Neuron (in vitro differentiated cells): Measurements from ENCODE around the gene ELOVL6.
"Not testable (repeated sequence)": the region's sequence is repeated elsewhere in the genome, so short reads cannot be mapped to it uniquely, and the experiment has no call there.

Experiments used
- H2AFZ ChIP-seq: one replicate; pipeline ENCODE4 v1.6.1; 2013; ENCODE audit warnings: low read depth, mild to moderate bottlenecking, inconsistent platforms, low read length, moderate library complexity
- H3K27me3 ChIP-seq: one replicate; pipeline ENCODE4 v1.6.1; 2013; ENCODE audit warnings: low read length; ENCODE audit not compliant: insufficient read depth
- H3K36me3 ChIP-seq: one replicate; pipeline ENCODE4 v1.6.1; 2013; ENCODE audit warnings: low read length; ENCODE audit not compliant: insufficient read depth
- H3K4me1 ChIP-seq: one replicate; pipeline ENCODE4 v1.6.1; 2013; ENCODE audit warnings: low read length; ENCODE audit not compliant: insufficient read depth
- H3K4me3 ChIP-seq: 2 replicates; pipeline ENCODE4 v1.5.1; 2013; ENCODE audit warnings: mild to moderate bottlenecking, low read length, moderate library complexity
- H3K9me3 ChIP-seq: one replicate; pipeline ENCODE4 v1.6.1; 2013; ENCODE audit warnings: low read length

The ELOVL6 gene

DNA sequence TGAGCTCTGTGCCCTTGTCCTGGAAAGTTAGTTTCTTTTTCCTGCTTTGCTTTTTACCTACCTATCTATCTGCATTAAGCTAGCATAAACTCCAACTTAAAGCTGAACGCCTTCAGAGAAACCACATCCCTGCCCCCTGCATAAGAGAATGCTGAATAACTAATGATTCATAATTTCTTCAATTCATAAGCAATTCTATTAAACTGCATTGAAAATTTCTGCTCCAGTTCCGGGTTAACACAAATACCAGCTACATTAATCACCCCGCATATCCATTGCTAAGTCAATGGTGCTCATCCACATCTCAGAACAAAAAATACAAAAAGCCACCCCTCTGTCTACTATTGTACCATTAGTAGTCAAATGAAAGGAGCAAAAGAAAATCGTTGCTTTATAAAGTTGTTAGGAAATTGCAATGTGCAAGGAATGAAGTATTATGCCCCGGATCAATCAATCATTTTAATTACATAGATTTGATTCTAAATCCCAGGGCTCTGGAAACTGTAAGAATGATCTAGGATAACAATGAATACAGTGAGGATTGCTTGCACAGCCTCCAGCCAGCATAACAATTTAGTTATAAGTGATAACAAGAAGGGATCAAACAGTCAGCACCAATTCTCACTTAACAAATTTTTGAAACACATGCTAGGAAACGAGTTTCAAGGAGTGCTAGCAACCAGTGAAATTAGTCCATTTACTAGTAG, 106.8 kb downstream of the ELOVL6 start:
- H3K36me3 ChIP-seq = peaks cover 2% of the 10 kb centered on the region
- H3K27me3 ChIP-seq = no peaks in the 10 kb centered on the region
- H2AFZ ChIP-seq = no peak overlapping the region
- peaks cover 18% of the 10 kb centered on the region for H3K4me1 ChIP-seq
- no peak overlapping the region for H3K4me3 ChIP-seq
- H3K9me3 ChIP-seq = no peaks in the 10 kb centered on the region

DNA sequence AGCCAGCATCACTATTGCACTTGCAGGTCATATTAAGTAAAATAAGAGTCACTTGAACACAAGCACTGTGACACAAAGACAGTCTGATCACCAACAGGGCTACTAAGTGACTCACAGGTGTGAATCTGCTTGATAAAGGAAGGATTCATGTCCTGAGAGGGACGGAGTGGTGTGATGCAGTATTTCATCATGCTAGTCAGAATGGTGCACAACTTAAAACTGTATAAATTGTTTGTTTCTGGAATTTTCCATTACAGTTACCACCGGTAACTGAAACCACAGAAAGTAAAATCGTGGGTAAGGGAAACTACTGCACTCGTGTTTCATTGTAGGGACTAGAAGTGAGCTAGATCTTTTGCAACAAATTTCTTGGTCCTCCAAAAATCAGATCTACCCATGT, 109.7 kb downstream of the ELOVL6 start:
- H3K27me3 ChIP-seq = no peaks in the 10 kb centered on the region
- no peaks in the 10 kb centered on the region for H3K9me3 ChIP-seq
- peaks cover 15% of the 10 kb centered on the region for H3K4me1 ChIP-seq
- peaks cover 2% of the 10 kb centered on the region for H3K36me3 ChIP-seq
- no peak overlapping the region for H2AFZ ChIP-seq
- no peak overlapping the region for H3K4me3 ChIP-seq

DNA sequence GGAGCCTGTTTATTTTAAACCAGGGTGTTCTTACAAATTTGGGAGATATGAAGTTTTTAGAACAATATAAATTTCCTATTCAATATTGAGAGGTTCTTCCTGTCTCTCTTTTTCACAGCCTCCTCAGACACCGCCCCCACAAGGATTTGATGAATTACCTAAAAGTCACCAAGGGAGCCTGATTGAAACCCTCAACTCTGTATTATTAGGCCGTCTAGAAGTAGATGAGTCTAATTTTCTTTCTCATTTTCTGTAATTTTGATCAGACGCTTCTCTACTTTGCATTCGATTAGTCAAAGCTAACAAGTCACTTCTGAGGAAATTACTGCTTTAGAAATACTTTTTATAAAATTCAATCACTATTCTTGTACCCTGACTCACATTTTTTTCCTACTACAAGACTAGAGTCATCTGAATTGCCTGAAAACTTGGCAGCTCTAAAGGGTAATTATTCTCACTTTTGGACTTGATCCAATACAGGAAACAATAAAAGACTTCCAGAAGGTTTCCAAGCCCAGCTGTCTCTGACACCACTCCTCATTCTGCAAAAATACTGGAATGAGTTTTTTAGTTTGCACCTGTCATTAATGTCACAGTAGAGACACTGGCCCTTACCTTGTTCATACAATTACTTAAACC, 111.2 kb downstream of the ELOVL6 start:
- H3K36me3 ChIP-seq = peaks cover 3% of the 10 kb centered on the region
- no peaks in the 10 kb centered on the region for H3K27me3 ChIP-seq
- H3K4me3 ChIP-seq = no peak overlapping the region
- peaks cover 15% of the 10 kb centered on the region for H3K4me1 ChIP-seq
- H3K9me3 ChIP-seq = no peaks in the 10 kb centered on the region
- no peak overlapping the region for H2AFZ ChIP-seq

DNA sequence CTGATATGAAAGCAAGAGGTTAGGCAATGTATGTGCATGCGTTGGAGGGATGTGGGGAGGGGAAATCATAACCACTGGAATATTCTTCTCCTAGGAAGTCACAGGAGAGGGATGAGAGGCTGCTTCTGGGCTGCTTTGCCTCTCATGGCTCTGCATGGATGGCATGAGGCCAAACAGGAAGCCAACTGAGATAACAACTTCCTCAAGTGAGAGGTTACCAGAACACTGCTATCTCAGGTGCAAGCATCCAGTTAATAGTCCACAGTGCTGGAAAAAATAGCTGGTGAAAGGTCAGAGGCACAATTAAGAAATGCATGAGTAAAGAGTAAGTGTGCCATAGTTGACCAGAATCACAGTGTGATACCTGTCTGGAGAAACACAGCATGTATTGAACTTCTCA, 113.3 kb downstream of the ELOVL6 start:
- Histone ChIP-seq H3K4me3 (no peak overlapping the region), H2AFZ (no peak overlapping the region), H3K4me1 (peaks cover 15% of the 10 kb centered on the region), H3K9me3 (no peaks in the 10 kb centered on the region), H3K36me3 (peaks cover 1% of the 10 kb centered on the region), H3K27me3 (no peaks in the 10 kb centered on the region)

DNA sequence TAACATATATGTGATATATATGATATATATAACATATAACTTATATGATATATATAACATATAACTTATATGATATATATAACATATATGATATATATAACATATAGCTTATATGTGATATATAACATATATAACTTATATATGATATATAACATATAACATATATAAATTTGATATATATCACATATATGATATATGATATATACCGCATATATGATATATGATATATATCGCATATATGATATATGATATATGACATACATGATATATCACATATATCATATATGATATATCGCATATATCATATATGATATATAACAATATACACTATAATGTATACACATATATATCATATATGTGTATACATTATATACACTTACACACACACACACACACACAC, 114.3 kb downstream of the ELOVL6 start:
- Histone ChIP-seq H3K36me3 (peaks cover 1% of the 10 kb centered on the region), H2AFZ (no peak overlapping the region), H3K4me1 (peaks cover 15% of the 10 kb centered on the region), H3K27me3 (no peaks in the 10 kb centered on the region), H3K4me3 (no peak overlapping the region), H3K9me3 (no peaks in the 10 kb centered on the region)

DNA sequence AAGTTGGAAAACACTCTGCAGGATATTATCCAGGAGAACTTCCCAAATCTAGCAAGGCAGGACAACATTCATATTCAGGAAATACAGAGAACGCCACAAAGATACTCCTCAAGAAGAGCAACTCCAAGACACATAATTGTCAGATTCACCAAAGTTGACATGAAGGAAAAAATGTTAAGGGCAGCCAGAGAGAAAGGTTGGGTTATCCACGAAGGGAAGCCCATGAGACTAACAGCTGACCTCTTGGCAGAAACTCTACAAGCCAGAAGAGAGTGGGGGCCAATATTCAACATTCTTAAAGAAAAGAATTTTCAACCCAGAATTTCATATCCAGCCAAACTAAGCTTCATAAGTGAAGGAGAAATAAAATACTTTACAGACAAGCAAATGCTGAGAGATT, 120.3 kb downstream of the ELOVL6 start:
- H3K4me1 ChIP-seq, H3K9me3 ChIP-seq, H3K36me3 ChIP-seq, H3K4me3 ChIP-seq, H3K27me3 ChIP-seq, H2AFZ ChIP-seq: not testable (repeated sequence)

DNA sequence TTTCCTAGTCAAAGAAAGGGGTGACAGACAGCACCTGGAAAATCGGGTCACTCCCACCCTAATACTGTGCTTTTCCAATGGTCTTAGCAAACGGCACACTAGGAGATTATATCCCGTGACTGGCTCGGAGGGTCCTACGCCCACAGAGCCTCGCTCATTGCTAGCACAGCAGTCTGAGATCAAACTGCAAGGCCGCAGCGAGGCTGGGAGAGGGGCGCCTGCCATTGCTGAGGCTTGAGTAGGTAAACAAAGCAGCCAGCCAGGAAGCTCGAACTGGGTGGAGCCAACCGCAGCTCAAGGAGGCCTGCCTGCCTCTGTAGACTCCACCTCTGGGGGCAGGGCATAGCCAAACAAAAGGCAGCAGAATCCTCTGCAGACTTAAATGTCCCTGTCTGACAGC, 121.6 kb downstream of the ELOVL6 start:
- H3K4me1 ChIP-seq, H3K4me3 ChIP-seq, H3K27me3 ChIP-seq, H3K9me3 ChIP-seq, H3K36me3 ChIP-seq, H2AFZ ChIP-seq: not testable (repeated sequence)

DNA sequence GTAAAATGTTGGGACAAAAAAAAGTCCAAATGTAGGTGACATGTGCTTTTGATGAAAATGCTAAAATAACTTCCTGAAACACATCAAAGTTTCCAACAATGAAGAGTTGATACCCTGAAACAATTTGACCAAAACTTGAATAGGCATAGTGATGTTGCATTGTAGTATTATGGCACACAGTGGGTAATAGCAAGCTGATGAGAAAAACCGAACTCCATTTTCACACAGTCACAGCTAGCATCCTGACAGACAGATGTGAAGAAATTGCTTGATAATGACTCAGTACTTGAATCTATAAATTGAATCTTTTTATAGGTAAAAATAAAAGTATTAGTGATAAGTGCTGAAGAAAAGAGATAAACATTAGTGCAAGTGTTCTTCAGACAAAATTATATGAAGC, 122.5 kb downstream of the ELOVL6 start:
- Histone ChIP-seq H3K27me3 (no peaks in the 10 kb centered on the region), H3K4me3 (no peak overlapping the region), H3K4me1 (no peaks in the 10 kb centered on the region), H2AFZ (no peak overlapping the region), H3K36me3 (peaks cover 6% of the 10 kb centered on the region), H3K9me3 (no peaks in the 10 kb centered on the region)

DNA sequence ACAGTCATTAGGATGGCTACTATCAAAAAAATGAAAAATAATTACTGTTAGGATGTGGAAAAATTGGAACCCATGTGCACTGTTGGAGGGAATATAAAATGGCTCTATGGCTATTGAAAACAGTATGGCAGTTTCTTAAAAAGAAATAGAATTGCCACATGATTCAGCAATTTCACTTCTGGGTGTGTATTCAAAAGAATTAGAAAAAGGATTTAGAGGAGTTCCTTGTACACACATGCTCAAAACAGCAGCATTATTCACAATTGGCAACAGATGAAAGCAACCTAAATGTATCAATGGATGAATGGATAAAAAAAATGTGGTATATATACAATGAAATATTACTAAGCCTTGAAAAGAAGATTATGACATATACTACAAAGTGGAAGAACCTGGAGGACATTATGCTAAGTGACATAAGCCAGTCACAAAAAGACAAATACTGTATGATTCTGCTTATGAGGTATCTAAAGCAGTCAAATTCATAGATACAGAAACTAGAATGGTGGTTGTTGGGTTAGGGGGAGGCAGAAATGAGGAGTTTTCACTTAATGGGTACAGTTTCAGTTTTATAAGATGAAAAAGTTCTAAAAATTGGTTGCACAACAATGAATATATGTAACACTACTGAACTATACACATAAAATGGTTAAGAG, 123.2 kb downstream of the ELOVL6 start:
- Histone ChIP-seq H3K9me3 (no peaks in the 10 kb centered on the region), H3K4me3 (no peak overlapping the region), H2AFZ (no peak overlapping the region), H3K27me3 (no peaks in the 10 kb centered on the region), H3K36me3 (peaks cover 11% of the 10 kb centered on the region), H3K4me1 (peaks cover 3% of the 10 kb centered on the region)

DNA sequence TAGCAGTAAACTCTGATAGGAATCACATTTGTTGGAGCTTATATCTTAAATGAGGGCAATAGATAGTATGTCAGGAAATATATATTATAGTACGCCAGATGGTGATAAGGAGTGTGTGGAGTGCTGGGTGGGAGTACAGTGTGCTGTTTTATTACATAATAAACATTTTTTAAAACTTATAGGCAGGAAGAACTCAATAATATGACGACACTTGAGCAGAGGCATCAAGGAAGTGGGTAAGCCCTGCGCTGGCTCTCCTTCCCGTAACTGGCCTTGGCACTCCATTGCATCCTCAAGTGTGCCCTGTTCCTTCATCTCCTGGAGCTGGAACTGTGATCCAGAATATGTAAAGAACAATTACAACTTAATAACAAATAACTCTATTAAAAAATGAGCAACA, 123.8 kb downstream of the ELOVL6 start:
- Histone ChIP-seq H3K27me3 (no peaks in the 10 kb centered on the region), H3K4me3 (no peak overlapping the region), H3K9me3 (no peaks in the 10 kb centered on the region), H3K36me3 (peaks cover 11% of the 10 kb centered on the region), H3K4me1 (peaks cover 5% of the 10 kb centered on the region), H2AFZ (no peak overlapping the region)

DNA sequence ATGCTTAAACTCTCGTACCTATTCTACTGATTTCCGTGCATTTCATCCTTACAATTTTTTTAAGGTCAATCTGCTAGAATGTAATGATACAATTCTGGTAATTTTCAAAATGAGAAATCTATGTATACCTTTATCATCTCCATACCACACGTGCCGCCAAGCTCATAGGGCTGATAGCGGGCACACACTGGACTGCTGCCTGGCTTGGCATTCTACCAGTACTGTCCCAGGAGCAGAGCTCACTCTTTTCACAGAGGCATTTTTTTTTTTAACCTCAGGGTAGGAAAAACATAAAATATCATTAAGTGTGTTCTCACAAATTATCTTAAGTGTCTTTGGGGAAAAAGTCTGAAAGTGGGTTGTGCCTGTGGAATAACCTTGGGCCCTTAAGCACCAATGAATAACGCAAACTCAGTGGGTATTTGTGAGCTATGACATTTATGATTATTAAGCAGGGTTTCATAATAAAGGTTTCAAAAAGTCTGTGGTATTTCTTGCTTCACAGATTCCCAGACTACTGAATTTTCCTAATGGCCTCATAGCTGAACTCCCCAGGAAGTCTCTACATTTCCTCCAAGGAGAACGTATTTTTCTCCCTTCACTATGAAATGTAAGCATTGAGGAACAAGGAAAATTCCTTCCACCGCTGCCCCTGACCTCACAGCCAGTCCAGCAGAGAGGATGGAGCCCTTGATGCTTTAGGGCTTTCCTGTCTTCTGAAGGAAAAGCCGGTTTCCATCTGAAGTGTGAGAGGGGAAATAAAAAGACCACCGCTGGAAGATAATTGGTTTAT, 125.2 kb downstream of the ELOVL6 start:
- no peak overlapping the region for H3K4me3 ChIP-seq
- H3K27me3 ChIP-seq = no peaks in the 10 kb centered on the region
- peaks cover 11% of the 10 kb centered on the region for H3K36me3 ChIP-seq
- H3K4me1 ChIP-seq = peaks cover 5% of the 10 kb centered on the region
- H3K9me3 ChIP-seq = no peaks in the 10 kb centered on the region
- H2AFZ ChIP-seq = no peak overlapping the region

DNA sequence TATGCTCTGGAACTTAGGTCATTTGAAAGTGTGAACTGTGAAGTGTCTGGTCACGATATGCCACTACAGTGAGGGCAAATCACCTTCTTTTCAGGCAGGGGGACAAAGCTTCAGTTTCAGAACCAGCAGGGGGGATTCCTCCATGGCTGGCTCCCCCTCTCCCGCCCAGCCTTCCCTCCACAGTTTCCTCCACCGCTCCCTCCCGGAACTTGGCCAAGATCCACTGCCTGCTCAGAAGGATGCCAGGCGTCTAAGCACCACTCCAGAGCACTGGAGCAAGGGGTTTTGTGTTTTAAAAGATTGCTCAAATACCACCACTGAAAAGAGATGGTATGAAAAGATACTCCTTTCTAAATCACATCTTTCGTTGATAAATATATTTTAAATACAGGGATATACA, 126.9 kb downstream of the ELOVL6 start:
- peaks cover 5% of the 10 kb centered on the region for H3K4me1 ChIP-seq
- H2AFZ ChIP-seq = no peak overlapping the region
- no peaks in the 10 kb centered on the region for H3K27me3 ChIP-seq
- H3K36me3 ChIP-seq = peaks cover 11% of the 10 kb centered on the region
- H3K9me3 ChIP-seq = no peaks in the 10 kb centered on the region
- H3K4me3 ChIP-seq = no peak overlapping the region

DNA sequence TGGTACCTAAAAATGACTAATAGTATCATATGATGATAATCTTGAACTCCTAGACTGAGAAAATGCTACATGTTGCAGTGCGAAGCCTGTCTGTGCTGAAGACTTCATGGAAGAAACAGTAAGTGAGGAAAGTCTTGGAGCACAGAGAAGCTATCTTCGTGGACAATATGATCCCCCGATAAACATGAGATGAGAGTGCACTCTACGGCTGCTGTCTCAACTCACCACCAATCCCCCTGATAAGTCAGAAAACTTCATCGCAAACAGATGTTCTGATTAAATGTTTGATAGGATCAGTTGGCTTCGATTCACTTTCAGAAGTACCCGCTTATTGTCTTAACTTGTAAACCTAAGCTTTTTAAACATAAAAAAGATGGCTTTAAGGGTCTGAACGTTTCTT, 130.2 kb downstream of the ELOVL6 start:
- peaks cover 9% of the 10 kb centered on the region for H3K36me3 ChIP-seq

More for the DNA sequence above, 130.2 kb downstream of the ELOVL6 start:
- no peak overlapping the region for H3K4me3 ChIP-seq
- H2AFZ ChIP-seq = no peak overlapping the region
- no peaks in the 10 kb centered on the region for H3K27me3 ChIP-seq
- peaks cover 5% of the 10 kb centered on the region for H3K4me1 ChIP-seq
- no peaks in the 10 kb centered on the region for H3K9me3 ChIP-seq
